K562 (cell line): ENCODE measurements around the gene ANKMY2. TPM values are rescaled to one million over a fixed set of nuclear protein-coding genes. Genes with fewer than 3 reads are reported as not detected.
A peak's percentile ranks its signal among the peaks of the same experiment; 100 is the strongest.

ENCODE experiments used
- BCL6 ChIP-seq: fragments of 250-450 bp; sonication (Bioruptor Pico); IDR thresholded peaks from 2 replicates; pipeline ENCODE4 v1.4.0; 2020
- FOXJ3 ChIP-seq: sonication (generic); formaldehyde crosslinking; IDR thresholded peaks from 2 replicates; pipeline ENCODE4 v1.4.0; 2020; ENCODE audit warnings: mild to moderate bottlenecking, missing genetic modification reagents
- IRF9 ChIP-seq: fragments of 450-650 bp; IDR thresholded peaks from 2 replicates; pipeline ENCODE4 v1.6.1; 2016; ENCODE audit warnings: missing biosample characterization, missing genetic modification characterization
- KAT2B ChIP-seq: IDR thresholded peaks from one replicate; pipeline ENCODE4 v1.6.1; 2012; ENCODE audit warnings: low read depth, mild to moderate bottlenecking, control low read depth, inconsistent platforms, low read length, moderate library complexity
- MECOM ChIP-seq: fragments of 250-450 bp; sonication (Bioruptor Pico); IDR thresholded peaks from 2 replicates; pipeline ENCODE4 v1.8.0; 2022; ENCODE audit warnings: inconsistent platforms
- RBM39 ChIP-seq: fragments of 200-400 bp; formaldehyde crosslinking; optimal IDR thresholded peaks from 2 replicates; pipeline ENCODE3; 2018; ENCODE audit warnings: low read depth, low read length
- SAFB ChIP-seq: fragments of 200-400 bp; formaldehyde crosslinking; IDR thresholded peaks from 2 replicates; pipeline ENCODE4 v1.6.1; 2017; ENCODE audit warnings: low read depth, low read length, borderline replicate concordance
- SMAD1 ChIP-seq: fragments of 150-350 bp; IDR thresholded peaks from 2 replicates; pipeline ENCODE4 v1.6.1; 2014; ENCODE audit warnings: low read length, low read depth; ENCODE audit not compliant: partially characterized antibody
- SMC3 ChIP-seq: conservative IDR thresholded peaks from 2 replicates; pipeline ENCODE4 v1.6.1; 2011; ENCODE audit warnings: low read depth, low read length, improper control_type of control experiment; ENCODE audit not compliant: insufficient read depth
- SP1 ChIP-seq: sonication (generic); formaldehyde crosslinking; IDR thresholded peaks from 2 replicates; pipeline ENCODE4 v1.8.1; 2022; ENCODE audit warnings: mild to moderate bottlenecking, missing genetic modification reagents
- U2AF2 ChIP-seq: fragments of 200-400 bp; formaldehyde crosslinking; optimal IDR thresholded peaks from 2 replicates; pipeline ENCODE3; 2017; ENCODE audit warnings: low read depth, mild to moderate bottlenecking, low read length
- ZNF444 ChIP-seq: fragments of 250-450 bp; sonication (Bioruptor Pico); IDR thresholded peaks from 2 replicates; pipeline ENCODE4 v1.4.0; 2020; ENCODE audit warnings: mild to moderate bottlenecking, moderate library complexity
- ZNF551 ChIP-seq: fragments of 250-450 bp; sonication (Bioruptor Pico); IDR thresholded peaks from 2 replicates; pipeline ENCODE4 v1.5.0; 2021; ENCODE audit warnings: mild to moderate bottlenecking, moderate library complexity
- ZNF57 ChIP-seq: fragments of 450-650 bp; formaldehyde crosslinking; IDR thresholded peaks from 2 replicates; pipeline ENCODE4 v1.4.0; 2020; ENCODE audit warnings: mild to moderate bottlenecking, moderate library complexity
- polyA plus RNA-seq, 8 experiments: library from polyadenylated mRNA; depleted of rRNA in 4 of 8; stranded (reverse) in 5 of 8; unstranded in 3 of 8; fragments of >200 nt; fragmentation: Nextera tagmentation in 2 of 8; fragmentation: Illumina TruSeq in 1 of 8; extraction: Ambion mirVana in 2 of 8; extraction: Trizol in 1 of 8; gene quantifications; 2 replicates each; pipeline versions ENCODE4 v1.2.1 to v1.2.3, GENCODE V29; 2011 to 2014; ENCODE audit warnings: inconsistent platforms in 1 of 8, missing spikeins in 1 of 8
- total RNA-seq, 7 experiments: library from RNA; depleted of rRNA in 6 of 7; stranded (reverse); fragments of >200 nt in 6 of 7; fragmentation: Illumina TruSeq in 2 of 7; extraction: Trizol in 2 of 7; gene quantifications; 2 replicates each; pipeline versions ENCODE4 v1.2.1 to v1.2.3, GENCODE V29; 2011 to 2021; ENCODE audit warnings: low replicate concordance in 1 of 7
- TF ChIP-seq, protein P1 (sequence below): sonication (generic); formaldehyde crosslinking; IDR thresholded peaks from 2 replicates; pipeline ENCODE4 v1.8.0; 2022; ENCODE audit warnings: missing genetic modification reagents, mild to moderate bottlenecking, borderline replicate concordance

The ANKMY2 gene
- total and polyA plus RNA-seq, 9 of the 15 experiments (the other 6 are each of a cell fraction or from before 2014, with no cell fraction given) = 38.9 to 71.5 (median 48.8) TPM

- no peak for TF ChIP-seq ZNF57
- peak; percentile 29; the same call in 1 of the 2 replicates for TF ChIP-seq ZNF444
- TF ChIP-seq SP1 (CRISPR knock-in tag) = 0 out of 2 replicates have a peak, but pooled peaks have one; percentile 42
- TF ChIP-seq IRF9 (tag) = peak; percentile 90
- no peak for TF ChIP-seq ZNF551 (CRISPR knock-in tag)
- no peak for TF ChIP-seq SMAD1
- TF ChIP-seq SMC3 = no peak
- TF ChIP-seq U2AF2 = no peak
- no peak for TF ChIP-seq KAT2B
- TF ChIP-seq SAFB = no peak
- no peak for TF ChIP-seq FOXJ3
- TF ChIP-seq BCL6 (CRISPR knock-in tag) = peak; percentile 56; the same call in 1 of the 2 replicates
- TF ChIP-seq, protein P1, sequence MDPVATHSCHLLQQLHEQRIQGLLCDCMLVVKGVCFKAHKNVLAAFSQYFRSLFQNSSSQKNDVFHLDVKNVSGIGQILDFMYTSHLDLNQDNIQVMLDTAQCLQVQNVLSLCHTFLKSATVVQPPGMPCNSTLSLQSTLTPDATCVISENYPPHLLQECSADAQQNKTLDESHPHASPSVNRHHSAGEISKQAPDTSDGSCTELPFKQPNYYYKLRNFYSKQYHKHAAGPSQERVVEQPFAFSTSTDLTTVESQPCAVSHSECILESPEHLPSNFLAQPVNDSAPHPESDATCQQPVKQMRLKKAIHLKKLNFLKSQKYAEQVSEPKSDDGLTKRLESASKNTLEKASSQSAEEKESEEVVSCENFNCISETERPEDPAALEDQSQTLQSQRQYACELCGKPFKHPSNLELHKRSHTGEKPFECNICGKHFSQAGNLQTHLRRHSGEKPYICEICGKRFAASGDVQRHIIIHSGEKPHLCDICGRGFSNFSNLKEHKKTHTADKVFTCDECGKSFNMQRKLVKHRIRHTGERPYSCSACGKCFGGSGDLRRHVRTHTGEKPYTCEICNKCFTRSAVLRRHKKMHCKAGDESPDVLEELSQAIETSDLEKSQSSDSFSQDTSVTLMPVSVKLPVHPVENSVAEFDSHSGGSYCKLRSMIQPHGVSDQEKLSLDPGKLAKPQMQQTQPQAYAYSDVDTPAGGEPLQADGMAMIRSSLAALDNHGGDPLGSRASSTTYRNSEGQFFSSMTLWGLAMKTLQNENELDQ (CRISPR knock-in tag) = no peak
- no peak for TF ChIP-seq RBM39
- TF ChIP-seq MECOM = peak; percentile 83
These were observed 22.7 kb upstream of the ANKMY2 start (continued) for GRCh38 chr7:16668049-16668858.
